SK-N-SH (cell line): ENCODE measurements around the gene TNFRSF18. TPM values are rescaled to one million over a fixed set of nuclear protein-coding genes. Genes with fewer than 3 reads are reported as not detected.

Source experiments
- CTCF ChIA-PET: fragments of 300-600, 350-600 bp; formaldehyde crosslinking; extraction: SDS; loops from one replicate; lab custom pipeline; 2021; lab: Yijun Ruan, JAX
- POLR2A ChIA-PET: fragments of 350-600 bp; sonication (Branson Sonifier 250); formaldehyde crosslinking; extraction: SDS; loops from one replicate; lab custom pipeline; 2020; ENCODE audit warnings: antibody characterized with exemption, inconsistent platforms; lab: Yijun Ruan, JAX
- DNase-seq: peaks from one replicate; pipeline ENCODE4 v3.0.0; 2012
- H2AFZ ChIP-seq: fragments of 200-600 bp; sonication (generic); 2 replicates; pipeline ENCODE4 v1.8.1; 2016; ENCODE audit warnings: antibody characterized with exemption, mild to moderate bottlenecking, low read depth
- H3F3A ChIP-seq: fragments of 200-600 bp; sonication (generic); replicated peaks from 2 replicates; pipeline ENCODE3; 2016; ENCODE audit warnings: antibody characterized with exemption, mild to moderate bottlenecking; ENCODE audit not compliant: insufficient read depth
- H3K27ac ChIP-seq, 2 experiments: fragments of 200-500 bp in 1 of 2; fragments of 200-600 bp in 1 of 2; sonication (Bioruptor generic) in 1 of 2; sonication (generic), shearing (Covaris generic) in 1 of 2; 2 replicates each; pipeline versions ENCODE4 v1.5.1 to v1.6.1; 2014 to 2016; ENCODE audit warnings: low read depth in 2 of 2, inconsistent platforms in 1 of 2, low read length in 1 of 2, mild to moderate bottlenecking in 1 of 2, mixed read lengths in 1 of 2
- H3K27me3 ChIP-seq: fragments of 200-600 bp; sonication (generic), shearing (Covaris generic); 2 replicates; pipeline ENCODE4 v1.6.1; 2016; ENCODE audit warnings: mixed run types; ENCODE audit not compliant: insufficient read depth
- H3K36me3 ChIP-seq, 2 experiments: fragments of 200-500 bp in 1 of 2; fragments of 200-600 bp in 1 of 2; sonication (Bioruptor generic) in 1 of 2; sonication (generic) in 1 of 2; replicated peaks in 1 of 2; 2 replicates each; pipeline versions ENCODE3 to v1.5.1; 2014 to 2016; ENCODE audit warnings: low read length in 1 of 2, mild to moderate bottlenecking in 1 of 2; ENCODE audit not compliant: insufficient read depth in 2 of 2, control insufficient read depth in 1 of 2
- H3K4me1 ChIP-seq, 2 experiments: fragments of 200-500 bp in 1 of 2; fragments of 200-600 bp in 1 of 2; sonication (Bioruptor generic) in 1 of 2; sonication (generic), shearing (Covaris generic) in 1 of 2; 2 replicates each; pipeline versions ENCODE4 v1.5.1 to v1.6.1; 2014 to 2016; ENCODE audit warnings: low read depth in 1 of 2, low read length in 1 of 2, mixed run types in 1 of 2; ENCODE audit not compliant: insufficient read depth in 2 of 2, control insufficient read depth in 1 of 2
- H3K4me2 ChIP-seq: fragments of 200-600 bp; sonication (generic), shearing (Covaris generic); 2 replicates; pipeline ENCODE4 v1.6.1; 2017; ENCODE audit warnings: mixed run types
- H3K4me3 ChIP-seq, 2 experiments: fragments of 200-500 bp in 1 of 2; fragments of 200-600 bp in 1 of 2; sonication (Bioruptor generic) in 1 of 2; sonication (generic), shearing (Covaris generic) in 1 of 2; 2 replicates each; pipeline versions ENCODE4 v1.5.1 to v1.8.1; 2014 to 2016; ENCODE audit warnings: low read depth in 2 of 2, inconsistent platforms in 1 of 2, low read length in 1 of 2, mild to moderate bottlenecking in 1 of 2, mixed read lengths in 1 of 2, moderate library complexity in 1 of 2
- H3K79me2 ChIP-seq: fragments of 200-600 bp; sonication (generic); 2 replicates; pipeline ENCODE4 v1.8.1; 2017; ENCODE audit warnings: mild to moderate bottlenecking; ENCODE audit not compliant: insufficient read depth
- H3K9ac ChIP-seq: fragments of 200-600 bp; sonication (generic); 2 replicates; pipeline ENCODE4 v1.6.1; 2017; ENCODE audit warnings: mixed run types
- H3K9me2 ChIP-seq: fragments of 200-600 bp; sonication (generic); 2 replicates; pipeline ENCODE4 v1.6.1; 2017; ENCODE audit warnings: mixed run types
- H3K9me3 ChIP-seq: fragments of 200-600 bp; sonication (generic); 2 replicates; pipeline ENCODE4 v1.6.1; 2017; ENCODE audit warnings: mixed run types, mild to moderate bottlenecking, moderate library complexity
- H4K20me1 ChIP-seq: fragments of 200-600 bp; sonication (generic); 2 replicates; pipeline ENCODE4 v1.6.1; 2017; ENCODE audit warnings: mild to moderate bottlenecking, mixed run types; ENCODE audit not compliant: insufficient read depth
- EZH2phosphoT487 ChIP-seq: fragments of 200-600 bp; sonication (generic); IDR thresholded peaks from 2 replicates; pipeline ENCODE4 v1.6.1; 2017; ENCODE audit warnings: low read depth, mixed run types, mild to moderate bottlenecking, antibody characterized with exemption, moderate library complexity, borderline replicate concordance
- FOSL2 ChIP-seq: IDR thresholded peaks from 2 replicates; pipeline ENCODE4 v1.4.0; 2012; ENCODE audit warnings: low read depth, mild to moderate bottlenecking, moderate library complexity, borderline replicate concordance
- FOXM1 ChIP-seq: IDR thresholded peaks from 2 replicates; pipeline ENCODE4 v1.4.0; 2012; ENCODE audit warnings: low read depth, mild to moderate bottlenecking
- JUND ChIP-seq: IDR thresholded peaks from 2 replicates; pipeline ENCODE4 v1.4.0; 2012
- MEF2A ChIP-seq: IDR thresholded peaks from 2 replicates; pipeline ENCODE4 v1.4.0; 2012; ENCODE audit warnings: low read depth, borderline replicate concordance
- NFIC ChIP-seq: IDR thresholded peaks from 2 replicates; pipeline ENCODE4 v1.4.0; 2012; ENCODE audit warnings: borderline replicate concordance
- NRF1 ChIP-seq: IDR thresholded peaks from 2 replicates; pipeline ENCODE4 v1.6.1; 2012; ENCODE audit warnings: low read depth, mild to moderate bottlenecking, low read length
- POLR2AphosphoS5 ChIP-seq: IDR thresholded peaks from 2 replicates; pipeline ENCODE4 v1.6.1; 2012; ENCODE audit warnings: low read depth, low read length
- RCOR1 ChIP-seq: fragments of 150-350 bp; IDR thresholded peaks from 2 replicates; pipeline ENCODE4 v1.6.1; 2017; ENCODE audit warnings: antibody characterized with exemption, low read length
- RFX5 ChIP-seq: IDR thresholded peaks from 2 replicates; pipeline ENCODE4 v1.6.1; 2012; ENCODE audit warnings: mild to moderate bottlenecking, improper control_type of control experiment, low read length
- TCF12 ChIP-seq: IDR thresholded peaks from 2 replicates; pipeline ENCODE4 v1.4.0; 2012
- TEAD4 ChIP-seq: IDR thresholded peaks from 2 replicates; pipeline ENCODE4 v1.4.0; 2012; ENCODE audit warnings: mild to moderate bottlenecking, borderline replicate concordance; ENCODE audit not compliant: insufficient read depth
- USF1 ChIP-seq: IDR thresholded peaks from 2 replicates; pipeline ENCODE4 v1.4.0; 2012; ENCODE audit warnings: low read depth, borderline replicate concordance
- WGBS: methylation state at CpG from one replicate; pipeline ENCODE4 v1.1.6; 2017; ENCODE audit warnings: low lambda C conversion rate; 5-methylcytosine and 5-hydroxymethylcytosine counted together
- polyA plus RNA-seq, 3 experiments: library from polyadenylated mRNA; depleted of rRNA; stranded (reverse); fragments of >200 nt; gene quantifications; 2 replicates each; pipeline ENCODE4 v1.2.3, GENCODE V29; 2012
- TF ChIP-seq, protein P1 (sequence below): fragments of 150-350 bp; IDR thresholded peaks from 2 replicates; pipeline ENCODE4 v1.6.1; 2016; ENCODE audit warnings: mild to moderate bottlenecking, low read depth, low read length
- TF ChIP-seq, protein P2 (sequence below): fragments of 150-350 bp; IDR thresholded peaks from 2 replicates; pipeline ENCODE4 v1.6.1; 2017; ENCODE audit warnings: antibody characterized with exemption, low read length, low read depth, borderline replicate concordance
- TF ChIP-seq, protein P3 (sequence below): IDR thresholded peaks from 2 replicates; pipeline ENCODE4 v1.6.1; 2012; ENCODE audit warnings: mild to moderate bottlenecking, low read depth, low read length, moderate library complexity
- TF ChIP-seq, protein P4 (sequence below): IDR thresholded peaks from 2 replicates; pipeline ENCODE4; 2012
- TF ChIP-seq, protein P5 (sequence below): IDR thresholded peaks from 2 replicates; pipeline ENCODE4 v1.4.0; 2012; ENCODE audit warnings: low read depth, borderline replicate concordance

The TNFRSF18 gene
- polyA plus RNA-seq, 1 of the 3 experiments (the other 2 are of a cell fraction): 0.05 TPM

DNA sequence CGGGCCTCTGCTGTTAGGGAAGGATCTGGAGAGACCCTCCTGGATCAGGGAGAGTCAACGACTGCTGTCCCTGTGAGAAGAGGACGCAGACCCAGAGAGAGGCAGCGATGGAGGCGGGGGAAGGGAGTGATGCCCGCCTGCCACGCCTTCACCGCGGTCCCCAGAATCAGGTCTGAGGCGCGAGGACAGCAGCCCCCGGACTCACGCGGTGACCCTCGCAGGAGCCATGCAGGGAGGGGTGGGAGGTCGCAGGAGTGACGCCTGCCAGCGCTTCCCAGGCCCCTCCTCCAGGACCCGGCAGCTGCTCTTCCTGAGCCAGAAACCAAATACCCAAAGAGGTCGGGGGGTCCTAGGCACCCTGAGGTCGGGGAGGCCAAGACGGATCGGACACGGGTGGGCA is 13.8 kb upstream of the TNFRSF18 start:
- CTCF ChIA-PET: interaction anchor here (1.7 kb wide), 1 partner anchor 98 kb away, joined by 7 read pairs; no protein-coding TSS in a partner anchor
- Histone ChIP-seq H3K27ac (no peak overlapping the region), H3K9me2 (no peaks in the 10 kb centered on the region), H3K4me3 (no peak overlapping the region), H3K9ac (no peak overlapping the region), H3K27me3 (no peaks in the 10 kb centered on the region), H4K20me1 (no peaks in the 10 kb centered on the region), H2AFZ (no peak overlapping the region), H3K4me2 (no peak overlapping the region), H3K4me1 (no peaks in the 10 kb centered on the region), H3K79me2 (peaks cover 5% of the 10 kb centered on the region; the same call in 1 of the 2 replicates), H3F3A (no peaks in the 10 kb centered on the region), H3K9me3 (no peaks in the 10 kb centered on the region), H3K36me3 (peaks cover 0 to 53% of the 10 kb centered on the region in 2 experiments)
- no peak for TF ChIP-seq RCOR1
- TF ChIP-seq FOXM1: no peak
- TF ChIP-seq RFX5: no peak
- no peak for TF ChIP-seq TCF12
- TF ChIP-seq, protein P1, sequence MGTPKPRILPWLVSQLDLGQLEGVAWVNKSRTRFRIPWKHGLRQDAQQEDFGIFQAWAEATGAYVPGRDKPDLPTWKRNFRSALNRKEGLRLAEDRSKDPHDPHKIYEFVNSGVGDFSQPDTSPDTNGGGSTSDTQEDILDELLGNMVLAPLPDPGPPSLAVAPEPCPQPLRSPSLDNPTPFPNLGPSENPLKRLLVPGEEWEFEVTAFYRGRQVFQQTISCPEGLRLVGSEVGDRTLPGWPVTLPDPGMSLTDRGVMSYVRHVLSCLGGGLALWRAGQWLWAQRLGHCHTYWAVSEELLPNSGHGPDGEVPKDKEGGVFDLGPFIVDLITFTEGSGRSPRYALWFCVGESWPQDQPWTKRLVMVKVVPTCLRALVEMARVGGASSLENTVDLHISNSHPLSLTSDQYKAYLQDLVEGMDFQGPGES: no peak
- TF ChIP-seq EZH2phosphoT487: no peak
- TF ChIP-seq TEAD4: no peak
- TF ChIP-seq, protein P2, sequence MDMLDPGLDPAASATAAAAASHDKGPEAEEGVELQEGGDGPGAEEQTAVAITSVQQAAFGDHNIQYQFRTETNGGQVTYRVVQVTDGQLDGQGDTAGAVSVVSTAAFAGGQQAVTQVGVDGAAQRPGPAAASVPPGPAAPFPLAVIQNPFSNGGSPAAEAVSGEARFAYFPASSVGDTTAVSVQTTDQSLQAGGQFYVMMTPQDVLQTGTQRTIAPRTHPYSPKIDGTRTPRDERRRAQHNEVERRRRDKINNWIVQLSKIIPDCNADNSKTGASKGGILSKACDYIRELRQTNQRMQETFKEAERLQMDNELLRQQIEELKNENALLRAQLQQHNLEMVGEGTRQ: no peak
- TF ChIP-seq NRF1: no peak
- no peak for TF ChIP-seq JUND
- TF ChIP-seq MEF2A: no peak
- TF ChIP-seq FOSL2: no peak
- TF ChIP-seq, protein P3, sequence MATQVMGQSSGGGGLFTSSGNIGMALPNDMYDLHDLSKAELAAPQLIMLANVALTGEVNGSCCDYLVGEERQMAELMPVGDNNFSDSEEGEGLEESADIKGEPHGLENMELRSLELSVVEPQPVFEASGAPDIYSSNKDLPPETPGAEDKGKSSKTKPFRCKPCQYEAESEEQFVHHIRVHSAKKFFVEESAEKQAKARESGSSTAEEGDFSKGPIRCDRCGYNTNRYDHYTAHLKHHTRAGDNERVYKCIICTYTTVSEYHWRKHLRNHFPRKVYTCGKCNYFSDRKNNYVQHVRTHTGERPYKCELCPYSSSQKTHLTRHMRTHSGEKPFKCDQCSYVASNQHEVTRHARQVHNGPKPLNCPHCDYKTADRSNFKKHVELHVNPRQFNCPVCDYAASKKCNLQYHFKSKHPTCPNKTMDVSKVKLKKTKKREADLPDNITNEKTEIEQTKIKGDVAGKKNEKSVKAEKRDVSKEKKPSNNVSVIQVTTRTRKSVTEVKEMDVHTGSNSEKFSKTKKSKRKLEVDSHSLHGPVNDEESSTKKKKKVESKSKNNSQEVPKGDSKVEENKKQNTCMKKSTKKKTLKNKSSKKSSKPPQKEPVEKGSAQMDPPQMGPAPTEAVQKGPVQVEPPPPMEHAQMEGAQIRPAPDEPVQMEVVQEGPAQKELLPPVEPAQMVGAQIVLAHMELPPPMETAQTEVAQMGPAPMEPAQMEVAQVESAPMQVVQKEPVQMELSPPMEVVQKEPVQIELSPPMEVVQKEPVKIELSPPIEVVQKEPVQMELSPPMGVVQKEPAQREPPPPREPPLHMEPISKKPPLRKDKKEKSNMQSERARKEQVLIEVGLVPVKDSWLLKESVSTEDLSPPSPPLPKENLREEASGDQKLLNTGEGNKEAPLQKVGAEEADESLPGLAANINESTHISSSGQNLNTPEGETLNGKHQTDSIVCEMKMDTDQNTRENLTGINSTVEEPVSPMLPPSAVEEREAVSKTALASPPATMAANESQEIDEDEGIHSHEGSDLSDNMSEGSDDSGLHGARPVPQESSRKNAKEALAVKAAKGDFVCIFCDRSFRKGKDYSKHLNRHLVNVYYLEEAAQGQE: no peak
- no peak for TF ChIP-seq USF1
- TF ChIP-seq POLR2AphosphoS5: no peak
- TF ChIP-seq, protein P4, sequence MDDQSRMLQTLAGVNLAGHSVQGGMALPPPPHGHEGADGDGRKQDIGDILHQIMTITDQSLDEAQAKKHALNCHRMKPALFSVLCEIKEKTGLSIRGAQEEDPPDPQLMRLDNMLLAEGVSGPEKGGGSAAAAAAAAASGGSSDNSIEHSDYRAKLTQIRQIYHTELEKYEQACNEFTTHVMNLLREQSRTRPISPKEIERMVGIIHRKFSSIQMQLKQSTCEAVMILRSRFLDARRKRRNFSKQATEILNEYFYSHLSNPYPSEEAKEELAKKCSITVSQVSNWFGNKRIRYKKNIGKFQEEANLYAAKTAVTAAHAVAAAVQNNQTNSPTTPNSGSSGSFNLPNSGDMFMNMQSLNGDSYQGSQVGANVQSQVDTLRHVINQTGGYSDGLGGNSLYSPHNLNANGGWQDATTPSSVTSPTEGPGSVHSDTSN: no peak
- TF ChIP-seq, protein P5, sequence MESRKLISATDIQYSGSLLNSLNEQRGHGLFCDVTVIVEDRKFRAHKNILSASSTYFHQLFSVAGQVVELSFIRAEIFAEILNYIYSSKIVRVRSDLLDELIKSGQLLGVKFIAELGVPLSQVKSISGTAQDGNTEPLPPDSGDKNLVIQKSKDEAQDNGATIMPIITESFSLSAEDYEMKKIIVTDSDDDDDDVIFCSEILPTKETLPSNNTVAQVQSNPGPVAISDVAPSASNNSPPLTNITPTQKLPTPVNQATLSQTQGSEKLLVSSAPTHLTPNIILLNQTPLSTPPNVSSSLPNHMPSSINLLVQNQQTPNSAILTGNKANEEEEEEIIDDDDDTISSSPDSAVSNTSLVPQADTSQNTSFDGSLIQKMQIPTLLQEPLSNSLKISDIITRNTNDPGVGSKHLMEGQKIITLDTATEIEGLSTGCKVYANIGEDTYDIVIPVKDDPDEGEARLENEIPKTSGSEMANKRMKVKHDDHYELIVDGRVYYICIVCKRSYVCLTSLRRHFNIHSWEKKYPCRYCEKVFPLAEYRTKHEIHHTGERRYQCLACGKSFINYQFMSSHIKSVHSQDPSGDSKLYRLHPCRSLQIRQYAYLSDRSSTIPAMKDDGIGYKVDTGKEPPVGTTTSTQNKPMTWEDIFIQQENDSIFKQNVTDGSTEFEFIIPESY: no peak
- TF ChIP-seq NFIC: no peak
- no peak for DNase-seq
- POLR2A ChIA-PET: no interaction called here
- whole genome bisulfite sequencing: 94% methylated on average over 20 of the region's 24 CpGs
